Activated B cell treated with CpG ODN at 0.5 μM for 24 hours (primary cell): ENCODE results near the gene TMCC2. TPM values are rescaled to one million over a fixed set of nuclear protein-coding genes. Genes with fewer than 3 reads are reported as not detected.
"Not testable (repeated sequence)": the region's sequence is repeated elsewhere in the genome, so short reads cannot be mapped to it uniquely, and the experiment has no call there.

ENCODE experiments used
- ATAC-seq: fragments of 200-7000 bp; cut with Tn5 transposase; one replicate; pipeline ENCODE4 v1.10.0; 2021; ENCODE audit warnings: low read depth, mild to moderate bottlenecking, moderate library complexity
- CTCF ChIA-PET: fragments of 350-600 bp; sonication (Branson Sonifier 250); formaldehyde crosslinking; loops from one replicate; lab custom pipeline; 2021; ENCODE audit warnings: antibody characterized with exemption; lab: Charles Lee
- POLR2A ChIA-PET: fragments of 350-600 bp; sonication (Branson Sonifier 250); formaldehyde crosslinking; loops from one replicate; lab custom pipeline; 2021; ENCODE audit warnings: antibody characterized with exemption; lab: Charles Lee
- DNase-seq: peaks from one replicate; pipeline ENCODE4 v3.0.0; 2022
- H3K27ac Mint-ChIP-seq: one replicate; pipeline ENCODE4 v1.8.0; 2020; ENCODE audit warnings: mixed read lengths
- H3K27me3 Mint-ChIP-seq: one replicate; pipeline ENCODE4 v1.8.0; 2021; ENCODE audit warnings: mixed read lengths
- H3K36me3 Mint-ChIP-seq: one replicate; pipeline ENCODE4 v1.8.0; 2021; ENCODE audit warnings: low read depth, mixed read lengths
- H3K4me1 Mint-ChIP-seq: one replicate; pipeline ENCODE4 v1.8.0; 2021; ENCODE audit warnings: mixed read lengths
- H3K4me3 Mint-ChIP-seq: one replicate; pipeline ENCODE4 v1.8.0; 2020; ENCODE audit warnings: mild to moderate bottlenecking, mixed read lengths
- H3K9me3 Mint-ChIP-seq: one replicate; pipeline ENCODE4 v1.8.0; 2020; ENCODE audit warnings: mixed read lengths
- intact Hi-C: fragments of 100-400 bp; cut with micrococcal nuclease; formaldehyde crosslinking; loops from one replicate; pipeline ENCODE4 v1.15.1; 2024
- total RNA-seq: library from RNA; stranded (reverse); gene quantifications from 2 replicates; pipeline ENCODE4 v1.2.3, GENCODE V29; 2022
- TF ChIP-seq, protein P1 (sequence below): fragments of 200-600 bp; IDR thresholded peaks from one replicate; pipeline ENCODE4 v1.8.0; 2022; ENCODE audit warnings: antibody characterized with exemption, mild to moderate bottlenecking

The TMCC2 gene
- total RNA-seq, 1 donor from 2014 or later: 1.2 TPM

DNA sequence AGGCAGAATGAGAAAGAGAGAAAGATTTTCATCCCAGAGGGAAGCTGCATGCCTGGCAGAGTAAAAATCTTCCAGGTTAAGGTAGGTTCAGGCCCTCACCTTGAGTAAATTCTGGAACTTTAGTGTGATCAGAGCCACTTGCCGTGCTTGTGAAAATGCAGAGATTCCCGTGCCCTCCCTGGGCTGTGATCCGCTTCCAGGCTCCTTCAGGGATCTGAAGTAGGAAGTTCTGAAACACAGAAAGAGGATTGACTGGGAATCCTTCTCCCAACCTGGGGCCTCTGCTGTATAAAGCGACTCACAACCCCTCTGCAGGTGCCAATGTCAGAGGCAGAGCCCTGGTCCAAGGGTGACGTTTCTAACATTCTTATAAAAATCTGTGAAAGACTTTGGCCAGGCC, 67.2 kb downstream of the TMCC2 start:
- Mint-ChIP-seq H3K36me3 (no peaks in the 10 kb centered on the region), H3K9me3 (no peaks in the 10 kb centered on the region), H3K4me1 (peaks cover 90% of the 10 kb centered on the region), H3K27ac (no peak overlapping the region), H3K4me3 (no peak overlapping the region), H3K27me3 (no peaks in the 10 kb centered on the region)
- DNase-seq (no peak), ATAC-seq (no peak)
- intact Hi-C loops: no loop called here
- ChIA-PET POLR2A (interaction anchor here (0.7 to 35.7 kb wide), 6 partner anchors 9 to 136 kb away, joined by 3 to 1622 read pairs (median 4); partner anchors contain the start of gene NUAK2), CTCF (interaction anchor here (0.7 to 4.4 kb wide), 4 partner anchors 10 to 31 kb away, joined by 3 to 21 read pairs (median 3); no protein-coding TSS in a partner anchor)
- TF ChIP-seq, protein P1, sequence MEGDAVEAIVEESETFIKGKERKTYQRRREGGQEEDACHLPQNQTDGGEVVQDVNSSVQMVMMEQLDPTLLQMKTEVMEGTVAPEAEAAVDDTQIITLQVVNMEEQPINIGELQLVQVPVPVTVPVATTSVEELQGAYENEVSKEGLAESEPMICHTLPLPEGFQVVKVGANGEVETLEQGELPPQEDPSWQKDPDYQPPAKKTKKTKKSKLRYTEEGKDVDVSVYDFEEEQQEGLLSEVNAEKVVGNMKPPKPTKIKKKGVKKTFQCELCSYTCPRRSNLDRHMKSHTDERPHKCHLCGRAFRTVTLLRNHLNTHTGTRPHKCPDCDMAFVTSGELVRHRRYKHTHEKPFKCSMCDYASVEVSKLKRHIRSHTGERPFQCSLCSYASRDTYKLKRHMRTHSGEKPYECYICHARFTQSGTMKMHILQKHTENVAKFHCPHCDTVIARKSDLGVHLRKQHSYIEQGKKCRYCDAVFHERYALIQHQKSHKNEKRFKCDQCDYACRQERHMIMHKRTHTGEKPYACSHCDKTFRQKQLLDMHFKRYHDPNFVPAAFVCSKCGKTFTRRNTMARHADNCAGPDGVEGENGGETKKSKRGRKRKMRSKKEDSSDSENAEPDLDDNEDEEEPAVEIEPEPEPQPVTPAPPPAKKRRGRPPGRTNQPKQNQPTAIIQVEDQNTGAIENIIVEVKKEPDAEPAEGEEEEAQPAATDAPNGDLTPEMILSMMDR: no peak

DNA sequence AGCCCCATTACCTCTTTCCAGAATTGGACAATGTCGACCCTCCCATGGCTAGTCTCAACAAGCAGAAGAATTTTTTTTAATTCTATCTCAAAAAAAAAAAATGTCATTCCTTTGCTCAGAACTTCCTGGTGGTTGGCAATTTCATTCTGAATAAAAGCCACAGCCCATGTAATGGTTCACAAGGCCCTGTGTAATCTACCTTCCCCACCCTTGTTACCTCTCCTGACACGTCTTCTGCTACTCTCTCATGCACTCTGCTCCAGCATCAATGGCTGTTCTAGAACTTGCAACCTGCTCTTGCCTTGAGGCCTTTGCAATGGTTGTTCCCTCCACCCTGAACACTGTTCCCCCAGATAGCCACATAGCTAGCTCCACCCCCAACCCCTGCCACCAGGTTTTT, 68.4 kb downstream of the TMCC2 start:
- H3K27me3 Mint-ChIP-seq: no peaks in the 10 kb centered on the region
- no peak overlapping the region for H3K4me3 Mint-ChIP-seq
- DNase-seq: no peak
- intact Hi-C loops: no loop called here
- peak overlapping the region; percentile 73 for H3K27ac Mint-ChIP-seq
- no peaks in the 10 kb centered on the region for H3K36me3 Mint-ChIP-seq
- ChIA-PET CTCF (interaction anchor here (1.4 to 4.4 kb wide), 3 partner anchors 8 to 58 kb away, joined by 3 to 21 read pairs (median 4); no protein-coding TSS in a partner anchor), POLR2A (interaction anchor here (0.7 to 35.7 kb wide), 2 partner anchors 19 to 2000 kb away, joined by 5 to 1622 read pairs; partner anchors contain the start of gene NUAK2)
- peaks cover 94% of the 10 kb centered on the region for H3K4me1 Mint-ChIP-seq
- TF ChIP-seq, protein P1: no peak
- no peak for ATAC-seq
- no peaks in the 10 kb centered on the region for H3K9me3 Mint-ChIP-seq

DNA sequence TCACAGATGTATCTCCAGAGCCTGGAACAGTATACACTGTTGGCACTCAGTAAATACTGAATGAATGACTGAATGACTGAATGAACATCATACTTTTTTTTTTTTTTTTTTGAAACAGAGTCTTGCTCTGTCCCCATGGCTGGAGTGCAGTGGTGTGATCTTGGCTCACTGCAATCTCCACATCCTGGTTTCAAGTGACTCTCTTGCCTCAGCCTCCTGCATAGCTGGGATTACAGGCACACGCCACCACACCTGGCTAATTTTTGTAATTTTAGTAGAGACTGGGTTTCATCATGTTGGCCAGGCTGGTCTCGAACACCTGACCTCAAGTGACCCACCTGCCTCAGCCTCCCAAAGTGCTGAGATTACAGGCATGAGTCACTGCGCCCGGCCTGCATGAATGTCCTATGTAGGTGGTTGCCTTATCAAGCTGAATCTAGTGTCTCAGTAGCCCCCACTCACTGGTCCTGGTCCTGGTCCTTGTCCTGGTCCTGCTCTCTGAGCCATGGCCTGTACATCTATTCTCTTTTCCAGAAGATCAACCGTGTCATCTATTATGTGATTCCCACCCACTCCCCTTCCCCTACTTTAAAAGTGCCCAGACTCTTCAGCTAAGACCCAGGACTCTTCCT, 69.9 kb downstream of the TMCC2 start:
- ATAC-seq, H3K27me3 Mint-ChIP-seq, intact Hi-C loops, DNase-seq, H3K4me3 Mint-ChIP-seq, H3K9me3 Mint-ChIP-seq: not testable (repeated sequence)
- ChIA-PET CTCF (interaction anchor here (0.9 to 4.4 kb wide), 4 partner anchors 10 to 27 kb away, joined by 3 to 19 read pairs (median 5); no protein-coding TSS in a partner anchor), POLR2A (interaction anchor here (1.0 to 35.7 kb wide), 3 partner anchors 9 to 18 kb away, joined by 4 to 1622 read pairs (median 9); partner anchors contain the start of gene NUAK2)
- Mint-ChIP-seq H3K4me1 (peaks cover 93% of the 10 kb centered on the region), H3K27ac (peak overlapping the region; percentile 72), H3K36me3 (peaks cover 13% of the 10 kb centered on the region)

DNA sequence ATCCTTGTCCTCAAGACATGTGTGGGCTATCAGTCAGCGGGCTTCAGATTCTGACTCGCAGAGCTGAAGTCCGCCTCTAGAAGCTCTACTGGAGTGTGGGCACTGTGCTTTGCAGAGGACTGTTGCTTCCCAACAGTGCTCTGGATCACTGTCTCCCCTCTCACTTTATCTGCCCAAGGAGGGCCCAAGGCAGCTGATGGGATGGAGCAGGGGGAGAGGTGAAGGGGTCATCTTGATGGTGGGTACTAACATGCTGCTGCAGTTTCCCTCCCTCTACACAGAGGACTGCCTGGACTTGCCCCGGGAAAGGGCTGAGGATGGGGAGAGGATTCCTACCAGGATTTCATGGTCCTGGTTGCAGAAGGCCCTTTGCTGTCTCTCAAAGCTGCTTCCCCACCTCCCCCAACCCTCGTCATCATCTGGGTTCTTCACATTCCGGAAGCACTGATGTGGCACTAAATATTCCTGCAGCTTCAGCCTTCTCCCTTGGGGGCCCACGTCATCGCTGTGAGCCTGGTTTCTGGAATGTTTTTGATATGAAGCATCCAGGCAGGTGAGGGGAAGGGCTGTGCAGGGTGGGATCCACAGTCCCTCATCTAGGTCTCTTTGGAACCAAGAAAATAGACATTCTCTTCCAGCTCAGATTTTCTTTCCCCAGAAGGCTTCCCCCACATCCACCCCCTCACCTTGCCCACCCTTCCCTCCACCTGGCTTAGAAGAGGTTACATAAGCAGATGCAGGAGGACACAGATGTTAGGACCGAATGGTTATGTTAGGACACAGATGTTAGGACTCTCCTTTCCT, 70.6 kb downstream of the TMCC2 start:
- intact Hi-C loops: no loop called here
- H3K4me3 Mint-ChIP-seq: no peak overlapping the region

DNA sequence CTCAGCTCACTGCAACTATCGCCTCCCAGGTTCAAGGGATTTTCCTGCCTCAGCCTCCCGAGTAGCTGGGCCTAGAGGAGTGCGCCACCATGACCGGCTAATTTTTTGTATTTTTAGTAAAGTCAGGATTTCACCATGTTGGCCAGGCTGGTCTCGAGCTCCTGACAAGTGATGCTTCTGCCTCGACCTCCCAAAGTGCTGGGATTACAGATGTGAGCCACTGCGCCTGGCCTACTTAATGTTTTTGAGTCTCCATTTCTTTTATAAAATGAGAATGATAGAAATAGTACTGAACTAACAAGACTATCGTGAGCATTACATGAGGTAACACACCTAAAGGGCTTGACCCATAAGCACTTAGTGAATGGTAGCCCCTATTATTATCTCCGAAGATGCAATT, 72.4 kb downstream of the TMCC2 start:
- Mint-ChIP-seq H3K9me3 (no peaks in the 10 kb centered on the region), H3K4me3 (no peak overlapping the region), H3K27me3 (no peaks in the 10 kb centered on the region), H3K27ac (peak overlapping the region; percentile 78), H3K4me1 (peaks cover 76% of the 10 kb centered on the region), H3K36me3 (peaks cover 34% of the 10 kb centered on the region)
- no peak for ATAC-seq
- TF ChIP-seq, protein P1: no peak
- no peak for DNase-seq
- CTCF ChIA-PET: interaction anchor here (0.7 to 4.4 kb wide), 4 partner anchors 11 to 26 kb away, joined by 3 to 19 read pairs (median 11); partner anchors contain the start of gene NUAK2
- intact Hi-C loops: no loop called here
- POLR2A ChIA-PET: interaction anchor here (0.6 to 35.7 kb wide), 5 partner anchors 14 to 34 kb away, joined by 4 to 1622 read pairs (median 11); partner anchors contain the start of gene NUAK2

More for the DNA sequence above, 70.6 kb downstream of the TMCC2 start:
- Mint-ChIP-seq H3K36me3 (peaks cover 19% of the 10 kb centered on the region), H3K27ac (peak overlapping the region; percentile 72), H3K27me3 (no peaks in the 10 kb centered on the region), H3K9me3 (no peaks in the 10 kb centered on the region), H3K4me1 (peaks cover 89% of the 10 kb centered on the region)
- CTCF ChIA-PET: interaction anchor here (0.9 to 4.4 kb wide), 4 partner anchors 10 to 27 kb away, joined by 3 to 19 read pairs (median 5); no protein-coding TSS in a partner anchor
- TF ChIP-seq, protein P1: no peak
- POLR2A ChIA-PET: interaction anchor here (1.0 to 35.7 kb wide), 3 partner anchors 10 to 17 kb away, joined by 4 to 1622 read pairs (median 9); partner anchors contain the start of gene NUAK2
- ATAC-seq (no peak), DNase-seq (no peak)
